ENCODE measurements around the gene DLK1.

Gene DLK1

GRCh38 chr14:100726550-100727085 is at the start of gene DLK1:
Gene DLK1 (plus strand): TSS chr14:100726892. CDS start chr14:100727069, 177 bp downstream.
- no peak for DNase-seq (ENCODE audit: low read depth in 2 of 3, low spot score in 2 of 3)

GRCh38 chr14:100677152-100677551 is 49.5 kb upstream of the DLK1 start:
- no peak for DNase-seq (ENCODE audit: low read depth in 2 of 3, low spot score in 2 of 3)

- DNase-seq (ENCODE audit: low read depth in 2 of 3, low spot score in 2 of 3) = no peak
Observed at GRCh38 chr14:100677554-100678468, 48.9 kb upstream of the DLK1 start.

- DNase-seq (ENCODE audit: low read depth in 2 of 3, low spot score in 2 of 3) = no peak
Observed at GRCh38 chr14:100678469-100678828, 48.2 kb upstream of the DLK1 start.

- no peak for DNase-seq (ENCODE audit: low read depth in 2 of 3, low spot score in 2 of 3)
Observed at GRCh38 chr14:100679153-100679552, 47.5 kb upstream of the DLK1 start.

GRCh38 chr14:100679707-100680438 is 46.8 kb upstream of the DLK1 start:
- no peak for DNase-seq (ENCODE audit: low read depth in 2 of 3, low spot score in 2 of 3)

GRCh38 chr14:100680439-100681051 is 46.1 kb upstream of the DLK1 start:
- no peak for DNase-seq (ENCODE audit: low read depth in 2 of 3, low spot score in 2 of 3)

GRCh38 chr14:100681111-100681510 is 45.6 kb upstream of the DLK1 start:
- no peak for DNase-seq (ENCODE audit: low read depth in 2 of 3, low spot score in 2 of 3)

- DNase-seq (ENCODE audit: low read depth in 2 of 3, low spot score in 2 of 3) = no peak
Observed at GRCh38 chr14:100682749-100683148, 43.9 kb upstream of the DLK1 start.

- DNase-seq (ENCODE audit: low read depth in 2 of 3, low spot score in 2 of 3) = no peak
Observed at GRCh38 chr14:100683578-100683977, 43.1 kb upstream of the DLK1 start.

- no peak for DNase-seq (ENCODE audit: low read depth in 2 of 3, low spot score in 2 of 3)
Observed at GRCh38 chr14:100684154-100684553, 42.5 kb upstream of the DLK1 start.

- no peak for DNase-seq (ENCODE audit: low read depth in 2 of 3, low spot score in 2 of 3)
Observed at GRCh38 chr14:100684961-100685360, 41.7 kb upstream of the DLK1 start.

GRCh38 chr14:100686858-100687257 is 39.8 kb upstream of the DLK1 start:
- no peak for DNase-seq (ENCODE audit: low read depth in 2 of 3, low spot score in 2 of 3)

- DNase-seq (ENCODE audit: low read depth in 2 of 3, low spot score in 2 of 3) = no peak
Observed at GRCh38 chr14:100687386-100687785, 39.3 kb upstream of the DLK1 start.

- DNase-seq (ENCODE audit: low read depth in 2 of 3, low spot score in 2 of 3) = no peak
Observed at GRCh38 chr14:100688051-100688450, 38.6 kb upstream of the DLK1 start.

- DNase-seq (ENCODE audit: low read depth in 2 of 3, low spot score in 2 of 3) = no peak
Observed at GRCh38 chr14:100688598-100689461, 37.9 kb upstream of the DLK1 start.

GRCh38 chr14:100690672-100691071 is 36.0 kb upstream of the DLK1 start:
- DNase-seq (ENCODE audit: low read depth in 2 of 3, low spot score in 2 of 3) = no peak

- no peak for DNase-seq (ENCODE audit: low read depth in 2 of 3, low spot score in 2 of 3)
Observed at GRCh38 chr14:100691395-100692056, 35.2 kb upstream of the DLK1 start.

GRCh38 chr14:100692256-100692655 is 34.4 kb upstream of the DLK1 start:
- no peak for DNase-seq (ENCODE audit: low read depth in 2 of 3, low spot score in 2 of 3)
